GM21423 (cell line): ENCODE measurements around the gene SLC4A3.
"Not testable (repeated sequence)": the region's sequence is repeated elsewhere in the genome, so short reads cannot be mapped to it uniquely, and the experiment has no call there.

Source experiments
- ATAC-seq: cut with Tn5 transposase; IDR thresholded peaks from one replicate; pipeline ENCODE4 v1.9.1; 2021; ENCODE audit warnings: mild to moderate bottlenecking, moderate library complexity; ENCODE audit not compliant: unreplicated experiment

SLC4A3 gene

DNA sequence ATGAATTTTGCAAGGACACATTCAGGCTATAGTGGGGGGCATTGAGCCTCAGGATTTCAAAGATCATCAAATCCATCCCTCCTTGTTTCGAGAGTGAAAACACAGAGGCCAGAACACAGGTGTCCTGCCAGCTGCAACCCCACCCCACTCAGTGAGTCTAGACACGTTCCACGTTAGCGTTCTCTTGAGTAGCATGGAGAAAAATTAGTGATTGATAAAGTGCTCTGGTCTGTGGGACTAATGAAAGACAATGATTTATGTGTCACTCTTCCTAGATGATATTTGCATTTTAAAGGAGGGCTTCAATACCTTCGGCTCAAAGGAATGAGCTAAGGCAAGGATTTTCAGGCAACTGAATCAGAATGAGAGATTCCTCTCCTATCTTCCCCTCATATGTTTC lies 43.8 kb downstream of the SLC4A3 start:
- no peak for ATAC-seq

DNA sequence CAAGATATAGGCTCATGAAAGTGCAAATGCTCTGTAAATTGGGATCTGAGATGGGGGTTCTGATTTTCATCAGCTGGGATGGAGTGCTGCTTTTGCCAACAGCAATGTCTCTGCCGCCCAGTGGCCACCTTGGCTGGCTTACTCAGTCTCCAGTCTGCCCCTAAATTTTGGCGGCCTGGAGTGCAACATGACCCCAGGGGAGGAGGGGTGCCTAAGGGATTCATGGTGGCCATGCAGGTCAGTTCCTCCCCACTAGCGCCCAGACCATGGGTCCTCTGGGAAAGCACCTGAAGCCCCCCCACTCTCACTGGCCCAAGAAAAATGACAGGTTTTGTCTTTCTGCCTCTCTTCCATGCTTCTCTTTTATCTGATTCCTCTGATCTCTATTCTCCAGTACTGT lies 45.0 kb downstream of the SLC4A3 start:
- no peak for ATAC-seq

DNA sequence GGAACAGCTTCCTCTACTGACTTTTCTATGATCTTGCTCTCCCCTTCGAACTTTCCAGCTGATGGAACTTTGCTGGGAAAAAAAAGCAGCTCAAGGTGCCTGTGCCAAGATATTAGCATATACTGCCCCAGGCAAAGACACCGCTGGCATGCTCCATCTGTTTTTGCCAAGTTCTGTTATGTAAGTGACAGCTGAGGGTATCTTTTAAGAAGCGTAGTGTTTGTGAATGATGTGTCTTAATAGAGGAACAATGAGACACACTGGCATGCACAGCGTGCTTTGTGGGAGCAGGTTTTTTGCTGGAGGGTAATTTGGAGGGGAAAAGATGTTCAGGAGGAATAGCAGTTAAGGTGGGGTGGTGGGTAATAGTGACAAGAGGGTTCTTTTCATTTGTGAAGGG lies 47.8 kb downstream of the SLC4A3 start:
- ATAC-seq: no peak

DNA sequence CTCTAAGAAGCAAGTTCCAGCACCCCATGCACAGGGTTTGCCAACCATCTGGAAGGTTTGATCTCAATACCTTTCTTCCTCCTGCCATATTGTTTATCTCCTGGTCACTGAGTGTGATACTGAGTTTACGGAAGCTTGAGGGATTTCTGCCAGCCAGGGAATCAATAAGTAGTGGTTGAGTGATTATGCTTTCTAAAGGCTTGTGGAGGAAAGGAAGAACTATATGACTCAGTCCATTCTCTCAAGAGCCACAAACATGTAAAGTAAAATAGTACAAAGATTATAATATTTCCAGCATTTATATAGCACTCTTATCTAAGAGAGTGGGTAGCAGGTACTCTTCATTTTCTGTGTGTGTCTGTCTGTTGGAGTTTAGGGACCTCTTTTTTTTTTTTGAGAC lies 49.2 kb downstream of the SLC4A3 start:
- ATAC-seq: no peak

DNA sequence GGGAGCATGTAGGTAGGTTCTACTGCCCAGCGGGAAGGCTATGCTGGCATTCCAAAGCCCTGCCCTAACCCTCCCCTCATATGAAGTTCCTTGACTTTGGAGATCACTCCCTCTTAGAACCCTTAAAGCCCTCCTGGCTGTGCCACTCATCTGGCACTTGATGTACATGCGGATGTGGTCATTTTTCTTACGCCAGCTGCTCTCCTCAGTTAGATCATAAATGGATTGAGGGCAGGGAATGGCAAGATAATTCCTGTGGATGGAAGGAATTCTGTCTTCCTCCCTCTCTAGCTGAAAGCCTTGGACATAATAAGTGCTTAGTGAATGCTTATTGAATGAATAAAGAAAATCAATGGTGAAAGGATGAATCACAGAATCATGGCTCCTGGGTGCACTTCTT lies 51.6 kb downstream of the SLC4A3 start:
- no peak for ATAC-seq

DNA sequence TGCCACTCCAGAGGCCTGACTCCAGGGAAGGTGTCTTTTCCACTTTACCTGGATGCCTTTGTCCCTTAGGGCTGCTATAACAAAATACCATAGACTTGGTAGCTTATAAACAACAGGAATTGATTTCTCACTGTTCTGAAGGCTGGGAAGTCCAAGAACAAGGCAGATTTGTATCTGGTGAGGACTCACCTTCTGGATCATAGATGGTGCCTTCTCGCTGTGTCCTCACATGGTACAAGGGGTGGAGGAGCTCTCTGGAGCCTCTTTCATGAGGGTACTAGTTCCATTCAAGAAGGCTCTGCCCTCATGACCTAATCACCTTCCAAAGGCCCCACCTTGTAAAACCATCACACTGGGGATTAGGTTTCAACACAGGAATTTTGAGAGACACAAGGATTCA lies 52.1 kb downstream of the SLC4A3 start:
- ATAC-seq: no peak

DNA sequence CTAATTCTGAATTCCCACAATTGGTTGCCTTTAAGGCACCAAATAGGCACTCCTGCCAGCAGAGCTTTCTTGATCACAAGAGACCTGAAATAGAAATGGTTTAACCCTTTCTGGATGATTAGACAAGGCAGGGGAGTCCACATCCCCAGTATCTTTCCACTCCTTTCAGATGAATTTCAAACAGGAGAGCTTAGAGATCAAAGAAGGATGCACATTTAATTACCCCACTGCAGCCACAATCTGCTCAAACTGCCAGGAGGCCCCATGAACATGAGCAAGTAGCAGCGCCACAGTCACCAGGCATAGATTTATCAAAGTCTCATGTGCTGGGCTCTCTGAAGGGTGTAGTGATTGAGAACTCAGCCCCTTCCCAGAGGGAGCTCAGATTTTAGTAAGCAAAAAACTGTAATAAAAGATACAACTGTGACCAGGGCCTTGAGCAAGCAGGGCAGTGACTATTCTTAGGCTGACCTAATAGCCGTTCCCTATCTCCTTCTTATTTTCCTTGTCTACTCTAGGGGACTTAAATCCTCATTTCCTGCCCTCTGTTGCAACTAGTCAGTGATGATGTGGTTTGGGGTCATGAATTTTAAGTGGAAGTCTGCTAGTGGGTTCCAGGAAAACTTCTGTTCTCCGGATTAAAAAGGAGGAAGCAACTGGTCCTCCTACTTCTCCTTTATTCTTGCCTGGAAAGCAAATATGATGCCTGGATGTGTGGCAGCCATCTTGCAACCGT lies 53.7 kb downstream of the SLC4A3 start:
- ATAC-seq: no peak

DNA sequence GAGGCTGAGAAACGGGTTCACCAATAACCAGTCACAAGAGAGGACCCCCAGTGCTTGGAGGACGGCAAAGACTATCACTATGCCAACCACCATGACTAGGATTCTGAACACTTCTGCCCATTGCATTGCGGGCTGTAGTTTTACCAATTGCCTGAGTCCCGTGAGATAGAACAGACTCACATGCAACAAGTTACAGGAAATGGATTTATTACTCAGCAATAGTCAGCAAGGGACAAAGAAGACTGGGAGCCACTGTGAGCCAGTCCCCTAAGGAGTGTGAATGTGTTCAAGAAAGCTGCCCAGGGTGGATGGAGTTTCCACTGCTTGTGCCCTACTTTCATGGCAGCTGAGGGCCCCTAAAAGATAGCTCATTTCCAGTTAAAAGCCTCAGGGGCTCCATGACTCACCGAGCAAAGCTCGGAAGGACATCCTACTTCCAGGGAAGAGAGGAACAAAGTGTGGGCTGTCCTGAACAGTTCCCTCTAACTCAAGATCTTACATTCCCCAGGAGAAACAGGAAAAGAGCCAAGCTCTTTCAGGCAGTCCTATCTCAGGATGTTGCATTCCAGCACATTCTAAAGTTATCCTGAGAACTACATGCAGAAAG lies 54.4 kb downstream of the SLC4A3 start:
- no peak for ATAC-seq

DNA sequence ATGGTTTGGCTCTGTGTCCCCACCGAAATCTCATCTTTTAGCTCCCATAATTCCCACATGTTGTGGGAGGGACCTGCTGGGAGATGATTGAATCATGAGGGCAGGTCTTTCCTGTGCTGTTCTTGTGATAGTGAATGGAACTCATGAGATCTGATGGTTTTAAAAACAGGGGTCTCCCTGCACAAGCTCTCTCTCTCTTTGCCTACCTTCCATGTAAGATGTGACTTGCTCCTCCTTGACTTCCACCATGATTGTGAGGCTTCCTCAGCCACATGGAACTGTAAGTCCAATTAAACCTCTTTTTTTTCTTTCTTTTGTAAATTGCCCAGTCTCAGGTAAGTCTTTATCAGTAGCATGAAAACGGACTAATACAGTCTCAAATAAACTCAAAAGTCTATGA lies 56.0 kb downstream of the SLC4A3 start:
- ATAC-seq: not testable (repeated sequence)

DNA sequence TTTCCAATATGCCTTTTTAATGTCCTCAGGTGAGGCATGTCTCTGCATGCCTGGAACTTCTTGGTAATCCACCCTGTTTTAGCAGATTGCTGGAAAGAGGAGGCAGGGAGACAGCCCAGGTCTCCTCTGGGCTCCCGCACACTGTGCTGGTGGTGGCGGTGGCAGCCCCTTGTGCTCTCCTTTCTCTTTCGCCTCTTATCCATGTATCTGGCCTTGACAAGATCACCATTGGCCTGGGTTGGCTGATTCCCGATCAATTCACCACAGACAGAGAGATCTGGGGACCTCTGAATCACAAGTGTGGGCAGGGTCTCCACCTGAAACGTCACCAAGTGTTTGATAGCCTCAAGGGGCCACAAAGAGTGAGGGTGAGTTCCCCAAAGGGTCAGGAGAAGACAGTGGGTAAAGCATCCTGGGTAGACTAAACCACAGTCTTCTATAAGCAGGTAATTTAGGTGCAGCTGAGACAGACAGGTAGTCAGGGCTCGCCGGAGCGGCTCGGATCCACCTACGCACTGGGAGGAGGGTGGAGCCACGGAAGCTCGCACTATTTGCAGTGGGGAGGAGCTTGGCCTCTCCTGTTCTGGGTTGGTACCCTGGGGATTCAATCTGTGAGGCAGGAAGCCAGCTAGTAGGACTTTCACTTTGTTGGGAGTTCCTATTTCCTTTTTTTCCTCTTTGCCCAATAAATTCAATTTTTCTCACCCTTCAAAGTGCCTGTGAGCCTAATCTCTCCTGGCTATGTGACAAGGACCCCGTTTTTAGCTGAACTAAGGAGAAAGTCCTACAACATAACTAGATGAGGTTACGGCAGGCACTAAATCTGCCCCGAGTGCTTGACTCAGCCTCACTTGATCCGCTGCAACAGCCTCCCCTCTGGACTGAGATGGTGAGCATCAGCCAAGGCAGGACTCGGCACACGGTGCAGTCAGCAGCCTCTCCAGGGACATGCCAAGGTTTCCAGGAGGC lies 57.6 kb downstream of the SLC4A3 start:
- ATAC-seq: peak; percentile 95

DNA sequence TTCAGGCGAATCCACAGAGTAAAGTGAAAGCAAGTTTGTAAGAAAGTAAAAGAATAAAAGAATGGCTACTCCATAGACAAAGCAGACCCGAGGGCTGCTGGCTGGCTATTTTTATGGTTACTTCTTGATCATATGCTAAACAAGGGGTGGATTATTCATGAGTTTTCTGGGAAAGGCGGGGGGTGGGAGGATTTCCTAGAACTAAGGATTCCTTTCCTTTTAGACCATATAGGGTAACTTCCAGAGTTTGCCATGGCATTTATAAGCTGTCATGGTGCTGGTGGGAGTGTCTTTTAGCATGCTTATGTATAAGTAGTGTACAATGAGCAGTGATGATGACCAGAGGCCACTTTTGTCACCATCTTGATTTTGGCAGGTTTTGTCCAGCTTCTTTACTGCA lies 59.8 kb downstream of the SLC4A3 start:
- ATAC-seq: no peak

DNA sequence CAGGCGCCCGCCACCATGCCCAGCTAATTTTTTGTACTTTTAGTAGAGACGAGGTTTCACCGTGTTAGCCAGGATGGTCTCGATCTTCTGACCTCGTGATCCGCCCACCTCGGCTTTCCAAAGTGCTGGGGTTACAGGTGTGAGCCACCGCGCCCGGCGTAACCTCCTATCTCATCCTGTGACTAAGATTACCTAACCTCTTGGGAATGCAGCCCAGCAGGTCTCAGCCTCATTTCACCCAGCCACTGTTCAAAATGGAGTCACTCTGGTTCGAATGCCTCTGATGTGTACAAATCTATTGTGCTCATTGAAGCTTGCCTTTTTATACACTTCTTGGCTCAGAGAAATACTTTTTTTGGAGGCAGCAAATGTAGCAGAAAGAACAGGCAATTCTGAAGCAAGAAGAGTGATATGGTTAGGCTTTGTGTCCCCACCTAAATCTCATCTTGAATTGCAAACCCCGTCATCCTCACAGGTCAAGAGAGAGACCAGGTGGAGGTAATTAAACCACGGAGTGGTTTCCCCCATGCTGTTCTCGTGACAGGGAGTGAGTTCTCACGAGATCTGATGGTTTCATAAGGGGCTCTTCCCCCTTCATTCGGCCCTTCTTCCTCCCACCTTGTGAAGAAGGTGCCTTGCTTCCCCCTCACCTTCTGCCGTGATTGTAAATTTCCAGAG lies 60.6 kb downstream of the SLC4A3 start:
- no peak for ATAC-seq

DNA sequence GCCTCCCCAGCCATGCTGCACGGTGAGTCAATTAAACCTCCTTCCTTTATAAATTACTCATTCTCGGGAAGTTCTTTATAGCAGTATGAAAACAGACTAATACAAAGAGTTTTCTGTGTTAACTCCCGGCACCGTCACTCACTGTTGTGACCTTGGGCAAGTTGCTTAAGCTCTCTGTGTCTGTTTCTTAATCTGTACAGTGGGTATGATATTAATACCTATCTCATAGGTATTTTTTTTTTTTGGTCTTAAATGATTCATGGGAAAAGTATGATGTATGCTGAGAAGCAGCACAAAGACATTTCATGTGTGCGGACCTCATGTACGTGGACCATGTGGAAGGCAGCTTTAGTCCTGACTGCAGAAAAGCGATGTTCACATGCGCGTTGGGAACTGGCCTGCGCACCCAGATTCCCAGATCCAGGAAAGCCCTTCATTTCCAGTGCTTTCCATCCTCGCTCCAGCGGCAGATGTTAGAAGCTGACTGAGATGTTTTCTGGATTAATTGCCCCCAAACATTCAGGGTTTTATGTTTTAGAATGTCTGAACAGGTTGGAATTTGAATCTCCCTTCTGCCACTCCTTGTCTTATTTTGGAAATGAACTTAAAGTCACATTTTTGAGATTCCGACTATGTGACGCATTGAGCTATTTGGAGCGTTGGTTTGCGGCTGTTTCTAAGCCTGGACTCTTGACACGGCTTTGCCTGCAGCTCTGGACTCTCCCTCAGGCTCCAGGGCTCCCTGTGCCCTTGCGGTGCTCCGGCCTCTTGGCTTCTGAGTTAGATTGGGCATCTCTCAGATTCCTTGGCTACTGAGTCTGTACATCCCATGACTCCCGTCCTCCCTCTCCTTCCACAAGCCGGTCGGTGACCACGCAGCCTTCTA lies 61.4 kb downstream of the SLC4A3 start:
- ATAC-seq: no peak

DNA sequence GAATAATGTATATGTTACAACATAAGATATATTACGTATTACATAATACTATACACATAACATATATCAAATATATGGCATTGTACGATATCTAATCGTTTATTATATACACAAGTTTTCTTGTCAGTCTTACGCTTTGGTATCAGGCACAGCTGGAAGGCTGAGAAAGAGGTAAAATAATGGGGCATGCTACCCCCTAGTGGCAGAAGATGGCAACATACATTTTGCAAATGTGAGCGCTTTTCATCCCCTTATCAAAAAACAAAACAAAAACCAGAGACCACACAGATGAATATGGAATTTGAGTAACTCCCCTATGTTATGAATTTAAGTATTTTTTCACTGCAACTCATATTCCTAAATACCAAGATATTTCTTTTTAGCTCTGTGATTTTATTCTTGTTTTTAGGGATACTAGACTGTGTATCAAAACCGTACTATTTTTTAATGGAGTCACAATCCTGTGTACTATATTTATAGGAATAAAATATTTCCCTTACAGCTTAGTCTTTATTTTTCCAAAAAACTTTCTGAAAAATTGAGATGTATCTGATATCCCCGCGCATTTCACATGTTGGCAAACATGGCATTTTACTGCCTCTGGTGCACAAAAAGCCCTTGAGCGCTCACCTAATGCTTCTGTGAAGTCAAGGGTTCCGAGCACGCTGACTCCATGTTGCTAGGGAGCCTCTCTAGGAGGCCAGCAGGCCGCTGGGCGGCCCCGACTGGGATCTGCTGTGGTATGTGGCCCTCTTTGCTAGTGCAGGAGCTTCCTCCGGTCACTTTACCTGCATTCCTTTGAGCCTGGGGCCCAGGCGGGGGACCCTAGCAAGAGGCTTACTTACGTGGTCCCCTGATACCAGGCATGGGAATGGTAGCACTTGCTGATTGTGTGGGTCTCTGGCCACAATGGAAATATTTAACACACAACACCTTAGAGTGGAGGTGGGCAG lies 62.5 kb downstream of the SLC4A3 start:
- peak; percentile 56 for ATAC-seq

DNA sequence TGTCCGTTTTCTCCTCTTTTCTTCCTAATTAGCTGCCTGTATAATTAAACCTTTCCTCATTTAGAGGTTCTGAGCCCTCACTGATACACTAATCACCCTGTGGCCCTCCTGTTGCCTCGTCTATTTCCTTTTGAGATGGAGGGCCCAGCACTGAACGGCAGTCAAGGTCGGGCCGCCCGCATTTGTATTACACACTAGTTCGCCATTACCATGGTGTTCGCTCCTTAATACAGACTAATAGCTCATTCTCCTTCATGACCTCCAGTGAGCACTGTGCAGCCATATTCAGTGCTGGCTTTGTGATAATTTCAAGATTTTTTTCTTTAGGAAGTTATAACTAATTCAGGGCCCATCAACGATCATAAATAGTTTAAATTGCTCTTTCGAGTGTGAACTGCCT lies 64.1 kb downstream of the SLC4A3 start:
- ATAC-seq: no peak
